ENCODE measurements around the gene ZNF429.
"Not testable (repeated sequence)": the region's sequence is repeated elsewhere in the genome, so short reads cannot be mapped to it uniquely, and the experiment has no call there.

Gene ZNF429

DNA sequence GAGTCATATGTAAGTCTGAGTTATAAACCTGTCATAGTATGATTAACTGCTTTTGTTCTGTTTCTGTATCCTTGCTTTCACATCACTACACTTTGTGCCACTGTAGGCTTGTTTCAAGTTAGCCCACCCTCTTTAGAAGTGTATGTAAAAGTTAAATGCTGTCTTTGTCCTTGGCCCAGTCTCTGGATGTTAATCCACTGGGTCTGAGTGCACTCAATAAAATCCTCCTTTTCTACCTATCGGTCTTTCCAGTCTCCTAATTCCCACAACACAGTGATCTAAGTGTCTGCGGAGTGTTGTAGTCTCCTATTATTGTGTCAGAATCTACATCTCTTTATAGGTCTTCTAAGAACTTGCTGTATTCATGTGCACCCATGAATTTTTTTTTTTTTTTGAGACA lies 14.1 kb downstream of the ZNF429 start:
- DNase-seq = no peak

DNA sequence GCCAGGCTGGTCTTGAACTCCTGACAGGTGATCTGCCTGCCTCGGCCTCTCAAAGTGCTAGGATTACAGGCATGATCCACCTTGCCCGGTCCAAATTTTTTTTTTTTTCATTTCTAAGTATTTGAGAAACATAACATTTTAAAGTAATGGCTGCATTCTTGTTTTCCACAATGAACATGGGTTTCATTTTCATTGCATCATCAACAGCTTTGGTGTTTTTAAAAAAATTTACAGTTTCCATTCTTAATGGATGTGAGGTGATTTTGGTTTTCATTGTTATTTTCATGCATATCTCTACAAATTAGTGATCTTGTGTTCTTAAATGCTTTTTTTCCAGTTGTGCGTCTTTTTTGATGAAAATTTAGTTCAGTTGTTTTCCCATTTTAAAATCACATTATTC lies 27.5 kb downstream of the ZNF429 start:
- no peak for DNase-seq

DNA sequence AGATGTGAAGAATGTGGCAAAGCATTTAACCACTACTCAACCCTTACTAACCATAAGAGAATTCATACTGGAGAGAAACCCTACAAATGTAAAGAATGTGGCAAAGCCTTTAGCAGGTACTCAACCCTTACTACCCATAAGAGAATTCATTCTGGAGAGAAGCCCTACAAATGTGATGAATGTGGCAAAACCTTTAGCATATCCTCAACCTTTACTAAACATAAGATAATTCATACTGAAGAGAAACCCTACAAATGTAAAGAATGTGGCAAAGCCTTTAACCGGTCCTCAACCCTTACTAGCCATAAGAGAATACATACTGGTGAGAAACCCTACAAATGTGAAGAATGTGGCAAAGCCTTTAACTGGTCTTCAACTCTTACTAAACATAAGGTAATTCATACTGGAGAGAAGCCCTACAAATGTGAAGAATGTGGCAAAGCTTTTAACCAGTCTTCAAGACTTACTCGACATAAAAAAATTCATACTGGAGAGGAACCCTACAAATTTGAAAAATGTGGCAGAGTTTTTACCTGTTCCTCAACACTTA lies 31.4 kb downstream of the ZNF429 start:
- not testable (repeated sequence) for DNase-seq

DNA sequence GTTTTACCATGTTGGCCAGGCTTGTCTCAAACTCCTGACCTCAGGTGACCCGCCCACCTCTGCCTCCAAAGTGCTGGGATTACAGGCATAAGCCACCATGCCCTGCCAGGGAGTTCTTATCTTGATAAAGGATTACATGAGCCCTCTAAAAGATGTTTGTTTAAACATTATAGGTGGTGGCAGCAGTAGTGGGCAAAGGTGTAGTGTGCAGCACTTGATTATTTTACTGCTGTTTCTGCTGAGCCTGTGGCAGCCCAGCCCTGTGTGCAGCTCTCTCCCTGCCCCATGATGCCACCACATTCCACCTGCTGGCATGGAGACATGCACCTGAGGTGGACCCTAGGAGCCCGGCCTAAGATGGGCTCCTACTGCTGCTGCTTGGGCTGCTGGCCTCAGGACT lies 54.0 kb downstream of the ZNF429 start:
- no peak for DNase-seq

DNA sequence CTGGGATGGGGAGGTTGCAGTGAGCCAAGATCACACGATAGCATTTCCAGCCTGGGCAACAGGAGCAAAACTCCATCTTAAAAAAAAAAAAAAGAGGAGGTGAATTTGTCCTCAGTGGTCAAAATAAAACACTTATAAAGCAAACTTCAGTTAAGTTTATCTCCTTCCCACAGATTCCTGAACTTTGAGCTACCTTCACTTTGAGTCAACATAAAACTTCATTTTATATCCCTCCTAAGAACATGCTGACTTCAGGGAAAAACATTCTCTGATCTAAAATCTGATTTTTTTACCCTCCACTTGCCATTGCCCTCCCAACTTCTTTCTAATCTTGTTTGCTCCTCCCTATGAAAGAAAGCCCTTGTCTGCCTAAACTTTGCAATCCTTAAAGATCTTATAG lies 59.0 kb downstream of the ZNF429 start:
- DNase-seq = no peak

DNA sequence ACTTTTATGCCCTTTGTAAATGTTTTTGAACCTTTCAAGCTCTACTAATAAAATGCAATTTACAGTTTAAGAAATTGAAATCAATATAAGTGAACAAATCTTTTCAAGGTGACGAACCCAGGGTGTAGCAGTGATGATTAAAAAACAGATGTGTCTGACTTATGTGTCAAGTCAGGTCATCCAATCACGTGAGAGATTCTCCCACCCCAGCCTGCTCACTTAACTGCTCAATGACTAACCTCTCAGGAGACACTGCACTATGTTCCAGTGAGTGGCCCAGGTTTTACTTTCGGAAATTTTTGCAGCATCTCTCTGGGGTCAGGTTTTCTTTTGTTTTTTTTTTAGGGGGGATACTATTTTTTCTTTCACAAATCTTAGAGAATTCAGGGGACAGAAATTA lies 60.7 kb downstream of the ZNF429 start:
- DNase-seq = no peak

DNA sequence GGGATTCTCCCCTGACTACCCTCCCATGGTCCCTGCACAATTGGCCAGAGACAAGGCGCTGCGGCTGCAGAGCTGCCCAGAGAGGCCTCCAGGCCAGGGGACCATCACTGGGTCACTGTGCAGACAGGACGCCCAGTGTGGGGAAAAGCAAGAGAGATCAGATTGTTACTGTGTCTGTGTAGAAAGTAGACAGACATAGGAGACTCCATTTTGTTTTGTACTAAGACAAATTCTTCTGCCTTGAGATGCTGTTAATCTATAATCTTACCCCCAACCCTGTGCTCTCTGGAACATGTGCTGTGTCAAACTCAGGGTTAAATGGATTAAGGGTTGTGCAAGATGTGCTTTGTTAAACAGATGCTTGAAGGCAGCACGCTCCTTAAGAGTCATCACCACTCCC lies 62.4 kb downstream of the ZNF429 start:
- DNase-seq = not testable (repeated sequence)

DNA sequence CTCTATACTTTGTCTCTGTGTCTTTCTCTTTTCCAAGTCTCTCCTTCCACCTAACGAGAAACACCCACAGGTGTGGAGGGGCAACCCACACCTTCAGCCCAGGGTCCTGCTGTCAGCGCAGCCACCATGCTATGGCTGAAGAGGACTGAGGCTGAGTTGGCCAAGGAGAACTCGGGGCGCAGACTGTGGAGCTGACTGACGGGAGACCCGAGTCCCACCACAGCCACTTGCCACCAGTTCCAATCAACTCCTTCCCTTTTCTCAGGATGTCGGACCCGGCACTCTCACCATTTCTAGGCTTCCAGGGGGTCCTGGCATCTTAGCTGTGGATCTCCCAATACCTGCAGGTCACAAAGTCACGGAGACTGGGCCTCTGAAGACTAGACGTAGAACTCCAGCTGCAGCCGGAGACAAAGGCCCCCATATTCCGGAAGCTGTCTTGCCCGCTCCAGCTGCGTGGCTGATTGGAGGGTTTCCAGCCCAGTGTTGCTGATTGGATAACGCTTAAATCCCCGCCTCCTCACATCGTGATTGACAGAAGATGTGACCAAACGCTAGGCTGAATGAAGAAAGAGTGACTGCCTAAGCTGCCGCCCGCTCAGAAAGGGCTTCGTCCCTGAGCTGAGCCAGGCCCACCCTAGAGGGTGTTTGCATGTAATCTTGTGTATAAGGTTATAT lies 63.6 kb downstream of the ZNF429 start:
- DNase-seq = peak; percentile 69

DNA sequence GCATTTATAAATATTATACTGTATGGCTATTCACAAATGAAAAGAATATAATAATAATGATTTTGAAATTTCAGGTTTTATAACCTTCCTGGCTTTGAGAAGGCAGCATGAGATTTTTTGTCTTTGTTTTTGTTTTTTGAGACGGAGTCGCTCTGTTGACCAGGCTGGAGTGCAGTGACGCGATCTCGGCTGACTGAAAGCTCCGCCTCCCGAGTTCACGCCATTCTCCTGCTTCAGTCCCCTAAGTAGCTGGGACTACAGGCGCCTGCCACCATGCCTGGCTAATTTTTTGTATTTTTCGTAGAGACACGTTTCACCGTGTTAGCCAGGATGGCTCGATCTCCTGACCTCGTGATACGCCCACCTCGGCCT lies 64.1 kb downstream of the ZNF429 start:
- DNase-seq = peak; percentile 38

DNA sequence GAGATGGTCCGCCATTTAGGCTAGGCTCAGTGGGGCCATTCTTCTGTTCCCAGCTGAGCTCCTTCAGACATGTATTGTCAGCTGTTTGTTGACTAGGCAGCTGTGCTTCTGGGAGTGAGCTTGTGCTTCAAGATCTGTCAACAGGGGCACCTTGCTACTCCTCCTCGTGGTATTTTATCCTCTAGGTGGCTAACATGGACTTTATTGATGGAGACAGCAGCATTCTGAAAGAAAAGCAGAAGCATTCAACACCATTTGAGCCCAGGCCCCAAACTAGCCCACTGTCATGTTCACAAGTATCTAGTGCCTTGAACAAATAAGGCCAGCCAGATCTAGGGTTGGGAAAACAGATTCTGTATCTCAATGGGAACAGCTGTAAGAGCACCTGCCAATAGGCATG lies 65.9 kb downstream of the ZNF429 start:
- DNase-seq = no peak

DNA sequence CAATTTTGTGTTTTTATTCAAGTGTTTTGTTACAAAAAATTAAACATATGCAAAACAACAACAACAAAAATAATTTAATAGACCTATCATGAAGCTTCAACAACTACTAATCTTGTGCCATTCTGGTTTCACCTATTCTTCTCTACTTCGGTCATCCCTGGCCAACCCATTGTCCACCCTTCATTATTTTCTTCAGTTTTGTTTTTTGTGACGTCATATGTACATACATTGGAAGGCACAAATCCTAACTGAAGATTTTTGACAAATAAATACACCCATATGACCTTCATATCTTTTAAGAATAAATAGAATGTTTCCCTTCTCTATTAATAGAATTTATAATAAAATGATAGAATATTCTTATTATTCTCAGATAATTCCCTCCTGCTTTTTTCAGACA lies 69.2 kb downstream of the ZNF429 start:
- no peak for DNase-seq

DNA sequence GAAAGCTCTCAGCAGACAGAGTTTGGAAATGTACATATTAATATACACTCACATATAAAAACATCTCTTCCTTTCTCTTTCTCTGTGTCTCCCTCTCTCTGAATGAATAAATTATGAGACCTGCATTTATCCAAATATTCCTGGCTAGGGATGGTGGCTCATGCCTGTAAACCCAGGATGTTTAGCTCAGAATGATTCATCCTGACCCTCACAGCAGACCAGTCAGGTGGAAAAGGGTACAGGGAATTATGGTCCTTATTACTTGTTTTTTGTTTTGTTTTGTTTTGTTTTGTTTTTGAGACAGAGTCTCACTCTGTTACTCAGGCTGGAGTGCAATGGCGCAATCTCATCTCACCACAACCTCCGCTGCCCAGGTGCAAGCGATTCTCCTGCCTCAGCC lies 71.1 kb downstream of the ZNF429 start:
- no peak for DNase-seq

DNA sequence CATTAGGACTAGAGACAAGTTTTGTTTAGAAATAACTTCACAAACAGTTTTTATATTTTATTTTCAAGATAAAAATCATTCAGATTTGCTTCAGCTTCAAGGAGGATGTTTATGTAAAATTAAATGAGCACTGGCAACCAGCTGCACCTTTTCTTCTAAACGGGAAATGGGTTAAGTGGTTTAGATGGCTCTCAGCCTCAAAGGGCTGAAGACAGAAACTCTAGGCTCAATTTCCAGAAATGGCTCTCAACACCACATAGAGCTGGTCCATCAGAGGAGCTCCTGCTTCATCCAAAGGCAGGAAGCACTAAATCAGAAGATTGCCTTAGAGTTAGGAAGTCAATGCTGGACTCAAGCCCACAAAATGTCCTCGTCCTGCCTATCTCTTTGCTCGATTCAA lies 74.7 kb downstream of the ZNF429 start:
- no peak for DNase-seq

DNA sequence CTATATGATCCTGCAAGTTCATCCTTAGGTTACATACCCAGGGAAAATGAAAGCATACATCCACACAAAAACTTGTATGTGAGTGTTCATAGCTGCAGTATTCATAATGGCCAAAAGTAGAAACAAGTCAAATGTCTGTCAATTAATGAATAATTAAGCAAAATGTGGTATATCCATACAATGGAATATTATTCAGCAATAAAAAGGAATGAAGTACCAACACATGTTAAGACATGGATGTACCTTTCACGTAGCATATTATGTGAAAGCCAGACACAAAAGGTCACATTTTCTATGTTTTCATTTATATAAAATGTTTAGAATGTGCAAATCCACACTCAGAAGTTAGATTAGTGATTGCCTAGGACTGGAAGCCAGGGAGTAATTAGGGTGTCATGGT lies 75.4 kb downstream of the ZNF429 start:
- no peak for DNase-seq

DNA sequence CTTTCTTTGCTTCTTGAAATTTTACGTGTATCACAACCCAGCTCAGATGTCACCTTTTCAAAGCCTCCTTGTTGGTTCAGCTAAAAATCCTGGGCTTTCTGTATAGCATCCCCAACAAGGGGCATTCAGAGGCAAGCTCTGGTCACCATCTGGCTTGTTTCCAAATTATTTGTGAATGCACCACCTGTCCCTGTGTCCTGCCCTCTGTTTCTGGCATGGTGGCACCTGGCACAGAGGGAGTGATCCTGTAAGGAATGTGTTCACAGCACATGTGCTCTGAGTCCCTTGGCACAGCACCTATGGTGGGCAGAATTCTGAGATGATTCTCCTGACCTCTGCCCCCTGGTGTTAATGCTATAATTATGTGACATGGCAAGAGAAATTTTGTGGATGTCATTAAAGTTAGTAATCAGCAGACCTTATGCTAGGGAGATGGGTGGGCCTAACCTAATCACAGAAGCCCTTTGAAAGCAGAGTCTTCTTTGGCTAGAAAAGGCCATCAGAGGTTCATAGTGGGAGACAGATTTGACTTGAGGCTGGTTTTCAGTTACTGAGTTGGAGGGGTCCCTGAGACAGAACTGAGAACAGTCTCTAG lies 76.3 kb downstream of the ZNF429 start:
- DNase-seq = no peak

DNA sequence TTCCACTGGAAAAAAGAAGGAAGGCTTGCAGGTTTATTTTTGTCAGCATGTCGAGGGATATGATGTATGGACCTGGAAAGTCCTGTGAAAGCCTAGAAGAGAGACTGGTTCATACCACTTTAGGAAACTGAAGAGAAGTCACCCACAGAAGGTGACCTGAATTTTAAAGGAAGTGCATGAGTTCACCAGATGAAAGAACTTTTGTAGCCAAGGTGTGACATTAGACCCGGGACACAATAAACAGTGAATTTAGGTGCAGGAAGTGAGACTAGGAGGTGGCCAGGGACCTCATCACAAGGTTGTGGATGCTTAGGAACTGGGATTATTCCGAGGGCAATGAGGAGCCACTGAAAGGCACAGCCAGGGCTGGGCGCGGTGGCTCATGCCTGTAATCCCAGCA lies 79.1 kb downstream of the ZNF429 start:
- no peak for DNase-seq

DNA sequence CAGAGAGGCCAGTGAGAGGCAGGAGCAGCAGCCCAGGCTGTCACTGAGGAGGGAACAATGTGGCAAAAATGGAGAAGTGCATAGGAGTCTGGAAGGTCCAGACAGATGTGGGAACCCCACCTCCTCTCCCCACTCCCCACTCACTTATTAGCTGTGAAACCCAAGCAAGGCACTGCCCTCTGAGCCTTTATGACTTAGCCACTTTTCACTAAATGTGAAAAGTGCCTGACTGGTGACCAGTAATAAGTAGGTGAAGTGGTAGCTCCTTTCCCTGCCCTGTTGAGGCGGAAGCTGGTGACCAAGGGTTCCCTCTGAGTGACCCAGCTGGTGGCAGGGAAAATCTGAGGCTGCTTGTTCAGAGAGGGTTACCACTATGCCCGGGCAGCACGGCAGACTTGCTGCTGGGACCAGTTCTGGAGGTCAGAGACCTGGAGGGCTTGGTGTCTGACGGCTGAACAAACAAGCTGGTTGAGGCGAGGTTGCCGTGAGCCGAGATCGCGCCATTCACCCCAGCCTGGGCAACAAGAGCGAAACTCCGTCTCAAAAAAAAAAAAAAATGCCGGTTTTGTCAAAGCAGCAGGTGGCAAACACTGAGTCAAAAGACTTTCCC lies 80.0 kb downstream of the ZNF429 start:
- no peak for DNase-seq

DNA sequence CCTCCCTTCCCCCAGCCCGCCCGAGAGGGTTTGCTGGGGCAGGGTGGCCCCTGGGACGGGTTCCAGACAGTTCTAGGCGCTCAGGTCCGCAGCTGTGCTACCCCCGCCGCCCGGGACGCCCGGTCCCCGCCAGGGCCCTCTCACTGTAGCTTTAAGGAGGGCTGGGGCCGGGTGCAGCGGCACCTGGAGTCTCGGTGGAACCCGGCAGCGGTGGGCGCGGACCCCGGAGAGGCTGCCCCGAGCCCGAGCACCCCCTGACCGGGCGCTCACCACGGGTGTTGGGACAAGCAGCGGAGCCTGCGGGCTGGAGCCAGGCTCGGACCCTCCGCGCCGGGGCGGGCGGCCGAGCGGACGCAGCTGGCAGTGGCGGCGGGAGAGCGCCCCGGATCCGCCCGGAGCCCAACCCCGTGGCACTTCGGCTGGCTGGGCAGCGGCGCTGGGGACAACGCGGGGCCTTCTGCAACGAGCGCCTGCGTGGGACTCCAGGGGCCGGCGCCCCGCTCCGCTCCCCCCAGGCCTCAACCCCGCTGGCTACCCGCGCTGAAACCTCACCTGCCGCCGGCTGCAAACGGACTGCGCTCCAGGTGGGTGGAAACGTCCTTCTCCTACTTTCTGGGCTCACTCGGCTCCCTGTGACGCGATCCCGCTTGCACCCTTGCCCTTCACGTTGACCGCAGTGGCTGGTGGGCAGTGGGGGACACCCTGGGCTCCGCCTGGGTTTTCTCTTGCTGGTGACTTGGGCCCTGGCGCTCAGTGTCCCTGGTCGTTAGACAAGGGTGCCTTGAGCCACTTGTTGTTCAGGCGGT lies 81.1 kb downstream of the ZNF429 start:
- peak; percentile 28 for DNase-seq

DNA sequence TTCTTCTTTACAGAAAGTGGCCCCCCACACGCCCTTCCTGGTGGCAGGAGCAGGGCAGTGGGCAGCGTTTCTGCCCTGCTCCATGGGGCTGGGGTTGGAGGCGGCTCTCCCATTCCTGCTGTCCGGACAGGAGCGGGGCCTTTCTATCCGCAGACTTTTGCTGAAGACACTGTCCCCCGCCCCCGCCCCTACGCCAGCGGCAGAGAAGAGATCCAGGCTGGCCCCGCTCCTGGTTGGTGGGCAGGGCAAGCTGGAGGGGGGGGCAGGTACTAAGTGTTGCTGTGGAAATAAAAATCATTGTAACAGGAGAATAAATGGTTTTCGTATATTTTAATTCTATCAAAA lies 81.7 kb downstream of the ZNF429 start:
- no peak for DNase-seq

DNA sequence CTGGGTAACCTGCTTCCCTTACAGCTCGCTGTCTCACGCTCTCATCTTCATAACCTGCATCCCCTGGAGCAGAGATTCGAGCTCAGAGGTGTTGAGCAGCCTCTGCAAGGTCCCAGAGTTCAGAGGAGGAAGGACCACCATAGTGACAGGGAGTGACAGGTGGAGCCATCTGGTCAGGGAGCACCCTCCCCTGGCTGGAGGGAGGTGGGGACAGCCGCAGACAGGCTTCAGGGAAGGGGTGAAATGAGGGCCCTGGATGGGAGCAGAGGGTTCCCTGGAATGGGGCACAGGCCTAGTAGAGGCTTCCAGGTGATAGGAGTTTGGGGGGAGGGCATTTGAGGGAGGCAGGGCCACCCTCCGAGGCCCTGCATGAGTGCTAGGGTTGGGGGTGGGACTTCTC lies 82.1 kb downstream of the ZNF429 start:
- no peak for DNase-seq

DNA sequence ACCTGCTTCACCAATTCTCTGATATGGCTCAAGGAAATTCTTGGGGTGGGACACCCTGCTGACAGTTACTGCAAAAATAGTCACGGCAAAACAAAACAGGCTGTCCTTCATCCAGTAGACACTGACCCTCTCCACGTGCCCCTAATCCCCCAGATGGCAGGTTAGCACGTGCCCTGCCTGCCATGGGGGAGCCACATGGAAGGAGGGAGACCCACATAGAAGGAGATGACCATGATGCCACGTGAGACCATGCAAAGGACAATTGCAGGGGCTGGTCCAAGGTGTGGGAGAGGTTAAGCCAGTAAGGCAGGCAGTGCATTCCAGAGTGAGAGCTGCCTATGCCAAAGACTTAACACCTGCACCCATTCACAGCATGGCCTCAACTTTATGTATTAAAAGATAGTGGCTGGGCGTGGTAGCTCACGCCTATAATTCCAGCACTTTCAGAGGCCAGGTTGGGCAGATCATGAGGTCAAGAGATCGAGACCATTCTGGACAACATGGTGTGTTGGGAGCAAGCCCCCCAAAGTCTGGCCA lies 82.7 kb downstream of the ZNF429 start:
- no peak for DNase-seq

DNA sequence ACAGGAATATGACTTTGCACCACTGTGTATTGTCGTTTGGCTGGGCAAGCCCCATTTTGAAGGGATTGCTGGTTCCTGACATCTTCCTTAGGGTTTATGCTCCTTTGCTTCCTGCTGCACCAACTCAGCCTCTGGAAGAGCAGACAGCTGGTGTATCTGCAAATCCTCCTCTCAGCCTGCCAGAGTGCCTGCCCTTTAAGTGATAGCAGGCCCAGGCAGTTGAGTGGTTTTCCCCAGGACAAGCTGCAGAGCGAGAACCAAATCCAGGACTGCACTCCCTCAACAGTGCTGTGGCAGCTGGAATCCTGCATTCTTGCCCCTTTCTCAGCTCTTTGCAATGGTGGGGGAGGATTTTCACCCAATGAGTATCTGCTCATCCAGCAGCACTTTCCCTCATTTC lies 85.5 kb downstream of the ZNF429 start:
- DNase-seq = no peak

DNA sequence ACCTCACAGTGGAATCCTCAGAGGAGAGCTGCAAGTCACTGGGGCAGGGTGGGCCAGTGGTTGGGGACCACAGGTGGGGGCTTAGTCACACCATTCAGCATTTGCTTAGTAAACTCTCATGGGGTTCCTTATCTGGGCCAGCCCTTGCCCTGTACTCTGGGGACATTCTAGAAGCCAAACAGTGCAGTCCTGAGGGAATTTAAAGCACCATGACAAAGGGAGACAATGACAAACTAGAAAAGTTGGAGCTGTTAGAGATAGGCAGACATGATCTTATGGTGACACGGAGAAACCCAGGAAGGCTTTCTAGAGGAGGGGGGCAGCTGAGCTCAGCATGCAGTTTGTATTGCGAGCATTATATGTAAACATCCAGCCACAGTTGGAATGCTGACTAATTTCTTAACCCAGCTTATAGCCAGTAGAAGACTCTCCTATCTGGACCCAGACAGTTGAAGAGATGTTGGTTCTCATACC lies 87.6 kb downstream of the ZNF429 start:
- no peak for DNase-seq

All from activated T-cell treated with anti-CD3 and anti-CD28 coated beads, Interleukin-2, amount 50 U/mL, for 1 hour (primary cell).